Colonic mucosa (tissue), 4 donors: ENCODE results near the gene MED12L. TPM values are rescaled to one million over a fixed set of nuclear protein-coding genes. Genes with fewer than 3 reads are reported as not detected.

Experiments
- DNase-seq: peaks from one replicate; pipeline ENCODE4 v3.0.0-alpha.2; 2020
- H3K27ac ChIP-seq: fragments of 200-600 bp; one replicate; pipeline ENCODE4 v1.8.0; 2021
- H3K27me3 ChIP-seq: fragments of 200-600 bp; one replicate; pipeline ENCODE4 v1.8.0; 2021
- H3K36me3 ChIP-seq: fragments of 200-600 bp; one replicate; pipeline ENCODE4 v1.8.0; 2021
- H3K4me1 ChIP-seq: fragments of 200-600 bp; one replicate; pipeline ENCODE4 v1.8.0; 2021; ENCODE audit warnings: mild to moderate bottlenecking
- H3K4me3 ChIP-seq: fragments of 200-600 bp; one replicate; pipeline ENCODE4 v1.8.0; 2021
- H3K9ac ChIP-seq, 2 donors: one replicate each; pipeline ENCODE4 v1.7.0; 2013; ENCODE audit warnings: control low read depth in 2 of 2, low read depth in 2 of 2, low read length in 2 of 2
- H3K9me3 ChIP-seq: fragments of 200-600 bp; one replicate; pipeline ENCODE4 v1.8.0; 2021
- intact Hi-C: fragments of 100-400 bp; cut with DNase I; formaldehyde crosslinking; loops from one replicate; pipeline ENCODE4 v1.14.1; 2022
- total RNA-seq, 2 donors: library from RNA; stranded (reverse); fragmentation: NEBNext Ultra II Directional in 1 of 2; extraction: Animal tissue kit (Norgen Biotek cat#: 25700) in 1 of 2; gene quantifications; one replicate each; pipeline ENCODE4 v1.2.1, GENCODE V29; 2021
- TF ChIP-seq, protein P1 (sequence below): fragments of 200-600 bp; IDR thresholded peaks from one replicate; pipeline ENCODE4 v1.8.0; 2022; ENCODE audit warnings: antibody characterized with exemption, mild to moderate bottlenecking
- donor health status: healthy.
- donor health status: DM: no; HTN: no; CAD: no.
- donor health status: DM: no; HTN: no; CAD: no.

The MED12L gene
- total RNA-seq, 2 donors from 2014 or later, result 0.32 to 1.3 TPM

DNA sequence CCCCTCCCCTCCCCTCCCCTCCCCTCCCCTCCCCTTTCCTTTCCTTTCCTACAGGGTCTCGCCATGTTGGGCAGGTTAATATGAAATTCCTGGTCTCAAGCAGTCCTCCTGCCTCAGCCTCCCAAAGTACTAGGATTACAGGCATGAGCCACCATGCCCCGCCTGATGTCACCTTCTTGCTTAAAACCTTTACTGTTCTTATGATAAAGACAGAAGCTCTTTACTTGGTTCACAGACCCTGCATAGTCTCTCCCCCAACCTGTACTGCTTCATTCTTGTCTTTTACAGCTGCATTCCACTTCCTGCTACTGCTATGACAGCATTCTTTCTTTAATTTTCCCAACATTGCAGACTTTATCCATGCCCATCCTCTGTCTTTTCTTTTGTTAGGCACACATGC lies 20.8 kb downstream of the MED12L start:
- no peaks in the 10 kb centered on the region for H3K27me3 ChIP-seq
- DNase-seq, result no peak
- no peaks in the 10 kb centered on the region for H3K9me3 ChIP-seq

DNA sequence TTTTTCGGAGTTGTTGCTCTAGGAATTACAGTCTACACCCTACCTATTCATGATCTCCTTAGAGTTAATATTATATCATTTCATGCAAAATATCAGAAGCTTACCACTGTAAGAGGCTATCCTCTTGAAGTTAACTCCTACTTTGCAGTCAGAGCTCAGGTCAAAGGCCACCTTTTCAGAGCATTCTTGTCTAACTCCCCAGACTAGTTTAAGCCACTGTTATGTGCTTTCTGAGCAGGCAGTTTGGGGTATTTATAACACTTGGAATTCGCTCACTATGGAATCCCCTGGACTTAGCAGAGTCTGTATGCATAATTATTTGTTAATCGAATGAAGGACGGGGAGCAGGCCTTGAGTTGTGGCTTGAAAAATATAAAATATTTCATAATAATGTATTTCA lies 21.7 kb downstream of the MED12L start:
- Histone ChIP-seq H3K36me3 (no peaks in the 10 kb centered on the region), H3K9me3 (no peaks in the 10 kb centered on the region), H3K4me1 (no peaks in the 10 kb centered on the region), H3K9ac (no peak overlapping the region), H3K4me3 (no peak overlapping the region), H3K27me3 (no peaks in the 10 kb centered on the region), H3K27ac (no peak overlapping the region)
- no peak for DNase-seq
- intact Hi-C loops, result no loop called here
- TF ChIP-seq, protein P1, sequence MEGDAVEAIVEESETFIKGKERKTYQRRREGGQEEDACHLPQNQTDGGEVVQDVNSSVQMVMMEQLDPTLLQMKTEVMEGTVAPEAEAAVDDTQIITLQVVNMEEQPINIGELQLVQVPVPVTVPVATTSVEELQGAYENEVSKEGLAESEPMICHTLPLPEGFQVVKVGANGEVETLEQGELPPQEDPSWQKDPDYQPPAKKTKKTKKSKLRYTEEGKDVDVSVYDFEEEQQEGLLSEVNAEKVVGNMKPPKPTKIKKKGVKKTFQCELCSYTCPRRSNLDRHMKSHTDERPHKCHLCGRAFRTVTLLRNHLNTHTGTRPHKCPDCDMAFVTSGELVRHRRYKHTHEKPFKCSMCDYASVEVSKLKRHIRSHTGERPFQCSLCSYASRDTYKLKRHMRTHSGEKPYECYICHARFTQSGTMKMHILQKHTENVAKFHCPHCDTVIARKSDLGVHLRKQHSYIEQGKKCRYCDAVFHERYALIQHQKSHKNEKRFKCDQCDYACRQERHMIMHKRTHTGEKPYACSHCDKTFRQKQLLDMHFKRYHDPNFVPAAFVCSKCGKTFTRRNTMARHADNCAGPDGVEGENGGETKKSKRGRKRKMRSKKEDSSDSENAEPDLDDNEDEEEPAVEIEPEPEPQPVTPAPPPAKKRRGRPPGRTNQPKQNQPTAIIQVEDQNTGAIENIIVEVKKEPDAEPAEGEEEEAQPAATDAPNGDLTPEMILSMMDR, result no peak

More for the DNA sequence above, 20.8 kb downstream of the MED12L start:
- no peaks in the 10 kb centered on the region for H3K36me3 ChIP-seq
- no peaks in the 10 kb centered on the region for H3K4me1 ChIP-seq
- no peak overlapping the region for H3K4me3 ChIP-seq
- H3K27ac ChIP-seq, result no peak overlapping the region
- TF ChIP-seq, protein P1, result no peak
- H3K9ac ChIP-seq, result no peak overlapping the region
- intact Hi-C loops, result no loop called here

DNA sequence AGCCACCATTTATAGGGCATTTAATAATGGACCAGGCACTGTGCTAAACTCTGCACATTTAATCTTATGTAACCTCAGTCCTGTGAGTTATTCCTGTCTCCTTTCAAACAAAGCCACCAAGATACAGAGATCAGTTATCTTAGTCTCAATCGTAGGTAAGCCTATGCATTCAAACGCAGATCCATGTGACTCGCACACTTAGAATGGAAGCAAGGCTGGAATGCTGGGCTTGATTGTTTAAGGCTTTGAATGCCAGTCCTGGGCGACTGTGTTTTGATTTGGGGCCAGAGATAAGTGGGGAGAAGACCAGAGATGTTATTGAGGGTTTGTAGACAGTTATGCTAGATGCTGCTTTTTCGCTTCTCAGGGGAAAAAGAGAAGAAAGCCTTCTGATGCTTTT lies 22.2 kb downstream of the MED12L start:
- no peak overlapping the region for H3K9ac ChIP-seq
- H3K4me3 ChIP-seq, result no peak overlapping the region
- no peaks in the 10 kb centered on the region for H3K4me1 ChIP-seq
- H3K27me3 ChIP-seq, result no peaks in the 10 kb centered on the region
- DNase-seq, result no peak
- no peaks in the 10 kb centered on the region for H3K9me3 ChIP-seq
- intact Hi-C loops, result no loop called here
- TF ChIP-seq, protein P1, result no peak
- no peak overlapping the region for H3K27ac ChIP-seq
- H3K36me3 ChIP-seq, result no peaks in the 10 kb centered on the region

DNA sequence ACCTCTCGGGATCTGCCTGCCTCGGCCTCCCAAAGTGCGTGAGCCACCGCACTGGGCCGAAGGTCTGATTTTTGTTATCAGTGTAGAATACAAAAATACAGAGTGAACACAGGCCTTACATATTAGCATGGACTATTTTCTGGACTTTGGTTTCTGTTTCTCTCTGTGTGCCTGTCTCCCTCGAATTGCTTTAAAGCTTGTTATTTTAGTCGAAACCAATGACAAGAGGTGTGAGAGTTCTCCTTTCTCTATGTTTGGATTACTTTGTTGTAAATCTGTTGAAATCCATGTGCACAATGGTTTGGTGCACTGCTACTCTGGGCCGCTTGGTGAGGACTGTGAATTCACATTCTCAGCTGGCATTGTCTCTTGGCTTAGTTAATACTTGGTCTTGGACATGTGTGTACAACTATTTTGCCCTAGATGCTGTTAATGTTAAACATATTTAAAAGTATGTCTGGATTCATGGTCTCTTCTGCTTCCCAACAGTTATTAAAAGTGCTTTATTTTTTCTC lies 23.9 kb downstream of the MED12L start:
- intact Hi-C loops, result no loop called here

DNA sequence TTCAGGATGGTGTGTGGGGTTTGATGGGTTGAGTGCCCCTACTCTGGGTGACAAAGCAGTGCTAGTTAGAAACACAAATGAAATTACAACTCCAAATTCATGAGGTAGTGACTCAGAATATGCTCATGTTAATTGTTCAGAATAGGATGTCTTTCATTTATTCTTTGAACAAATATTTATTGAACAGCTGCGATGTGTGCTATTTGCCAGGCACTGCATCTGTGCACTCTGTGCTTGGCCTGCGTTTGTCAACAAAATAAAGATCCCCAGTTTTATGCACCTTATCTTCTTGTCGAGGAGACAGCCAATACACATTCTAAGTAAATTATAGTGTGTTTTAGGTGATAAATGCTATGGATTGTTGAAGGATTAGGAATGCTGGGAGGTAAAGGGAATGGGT lies 27.3 kb downstream of the MED12L start:
- Histone ChIP-seq H3K4me3 (no peak overlapping the region), H3K27me3 (no peaks in the 10 kb centered on the region), H3K27ac (no peak overlapping the region), H3K9me3 (no peaks in the 10 kb centered on the region), H3K4me1 (no peaks in the 10 kb centered on the region), H3K9ac (no peak overlapping the region), H3K36me3 (no peaks in the 10 kb centered on the region)
- no peak for DNase-seq
- intact Hi-C loops, result no loop called here
- TF ChIP-seq, protein P1, result no peak

More for the DNA sequence above, 23.9 kb downstream of the MED12L start:
- H3K4me3 ChIP-seq, result no peak overlapping the region
- no peak overlapping the region for H3K27ac ChIP-seq
- DNase-seq, result no peak
- no peak overlapping the region for H3K9ac ChIP-seq
- H3K27me3 ChIP-seq, result no peaks in the 10 kb centered on the region
- TF ChIP-seq, protein P1, result no peak
- H3K9me3 ChIP-seq, result no peaks in the 10 kb centered on the region
- no peaks in the 10 kb centered on the region for H3K36me3 ChIP-seq
- H3K4me1 ChIP-seq, result no peaks in the 10 kb centered on the region
